HCEC 1CT (cell line): ENCODE data around the gene GSKIP.

Experiments used
- DNase-seq: peaks from one replicate; pipeline ENCODE4 v3.0.0-alpha.2; 2017

Gene GSKIP

GRCh38 chr14:96422992-96423391, 59.7 kb downstream of the GSKIP start:
- no peak for DNase-seq

- no peak for DNase-seq
Measured at GRCh38 chr14:96423446-96424108, 60.3 kb downstream of the GSKIP start.

- peak; percentile 57 for DNase-seq
Measured at GRCh38 chr14:96424109-96424989, 61.0 kb downstream of the GSKIP start.

- DNase-seq, result no peak
Measured at GRCh38 chr14:96434040-96434439, 70.7 kb downstream of the GSKIP start.
